Heart left ventricle (tissue), 16 donors: ENCODE data around the gene PTK7. TPM values are rescaled to one million over a fixed set of nuclear protein-coding genes. Genes with fewer than 3 reads are reported as not detected.

ENCODE experiments used
- ATAC-seq, 4 donors: fragments of 200-7000 bp; cut with Tn5 transposase; one replicate each; pipeline ENCODE4 v1.9.1; 2020 to 2022; ENCODE audit warnings: moderate library complexity in 4 of 4, mild to moderate bottlenecking in 3 of 4, moderate number of reproducible peaks in 1 of 4
- DNase-seq, 5 donors: peaks; one replicate each; pipeline ENCODE4 v3.0.0-alpha.2; 2020
- H3K27ac ChIP-seq, 12 donors: fragments of 200-600 bp; sonication (generic) in 4 of 12; one replicate each; pipeline versions ENCODE4 v1.5.0 to v1.8.0; 2016 to 2022; ENCODE audit warnings: mild to moderate bottlenecking in 2 of 12
- H3K27me3 ChIP-seq, 9 donors: fragments of 200-600 bp; sonication (generic) in 2 of 9; one replicate each; pipeline versions ENCODE4 v1.5.1 to v1.8.0; 2016 to 2022; ENCODE audit warnings: mild to moderate bottlenecking in 3 of 9
- H3K36me3 ChIP-seq, 9 donors: fragments of 200-600 bp; sonication (generic) in 2 of 9; one replicate each; pipeline versions ENCODE4 v1.5.0 to v1.8.0; 2018 to 2022; ENCODE audit warnings: mild to moderate bottlenecking in 2 of 9
- H3K4me1 ChIP-seq, 12 donors: fragments of 200-600 bp; sonication (generic) in 4 of 12; one replicate each; pipeline versions ENCODE4 v1.5.0 to v1.8.0; 2016 to 2022; ENCODE audit warnings: mild to moderate bottlenecking in 3 of 12
- H3K4me3 ChIP-seq, 12 donors: fragments of 200-600 bp; sonication (generic) in 4 of 12; one replicate each; pipeline versions ENCODE4 v1.5.0 to v1.8.0; 2017 to 2022; ENCODE audit warnings: mild to moderate bottlenecking in 9 of 12, moderate library complexity in 4 of 12
- H3K9me3 ChIP-seq, 12 donors: fragments of 200-600 bp; sonication (generic) in 4 of 12; one replicate each; pipeline versions ENCODE4 v1.5.0 to v1.8.0; 2016 to 2022; ENCODE audit warnings: mild to moderate bottlenecking in 1 of 12
- CTCF ChIP-seq, 12 donors: fragments of 200-600 bp; sonication (generic) in 4 of 12; IDR thresholded peaks; one replicate each; pipeline versions ENCODE4 v1.5.0 to v1.8.0; 2018 to 2022; ENCODE audit warnings: antibody characterized with exemption in 12 of 12, mild to moderate bottlenecking in 5 of 12
- POLR2A ChIP-seq, 2 donors: fragments of 450-650 bp; IDR thresholded peaks; one replicate each; pipeline ENCODE4 v1.6.1; 2017; ENCODE audit warnings: antibody characterized with exemption in 2 of 2, mild to moderate bottlenecking in 2 of 2, moderate library complexity in 2 of 2
- WGBS, 4 donors: extraction: QIAGEN DNeasy Blood & Tissue Kit in 2 of 4; methylation state at CpG; one replicate each; pipeline versions ENCODE4 v1.1.5 to v1.1.7; 2013 to 2018; 5-methylcytosine and 5-hydroxymethylcytosine counted together
- intact Hi-C, 10 donors: fragments of 100-400 bp; cut with DNase I; formaldehyde crosslinking; loops; one replicate each; pipeline versions ENCODE4 v1.11.1 to v1.14.2; 2022
- polyA plus RNA-seq, 2 donors: library from polyadenylated mRNA; stranded (reverse); fragments of 200-250 nt; gene quantifications; one replicate each; pipeline ENCODE4 v1.2.3, GENCODE V29; 2013
- total RNA-seq, 9 donors: library from RNA; depleted of rRNA in 2 of 9; stranded (reverse); fragments of >200 nt in 2 of 9; fragmentation: NEBNext Ultra II Directional in 3 of 9; extraction: Animal tissue kit (Norgen Biotek cat#: 25700) in 3 of 9; gene quantifications; one replicate each; pipeline versions ENCODE4 v1.1.0 to v1.2.4, GENCODE V29; 2016 to 2023
- donor health status: ischemic (EF 13 %, LVEDD 7.1; RV severe dilation, severe dysfunction).
- donor health status: healthy with polysubstance abuse.
- donor health status: DM: no; HTN: yes; CAD: no.
- donor health status: DM: no; HTN: no; CAD: no.
- donor health status: ischemic (EF 25% LVEDD 6.9; RV normal size, moderate dysfunction).
- donor health status: ischemic (EF 25% LVEDD 5.7; RV mildly dilated, moderate dysfunction).
- donor health status: healthy.
- donor health status: DM: yes; HTN: yes; CAD: no.
- donor health status: ischemic (EF 35%, LVEDD 5.7; RV mildly dilated, moderate dysfunction).
- donor health status: nonischemic (EF 11% LVEDD 7.7; RV severe dilation, severe dysfunction).
- donor health status: DM: yes; HTN: yes; CAD: no.
- donor health status: PGD.
- donor health status: ischemic (EF 29% LVEDD 5.4; RV normal size, mild dysfunction).
- donor health status: nonischemic (EF 23%, LVEDD 6.1; RV moderate dilation, normal function).

Gene PTK7
- total and polyA plus RNA-seq, 11 donors = 1.4 to 10.4 (median 1.9) TPM

DNA sequence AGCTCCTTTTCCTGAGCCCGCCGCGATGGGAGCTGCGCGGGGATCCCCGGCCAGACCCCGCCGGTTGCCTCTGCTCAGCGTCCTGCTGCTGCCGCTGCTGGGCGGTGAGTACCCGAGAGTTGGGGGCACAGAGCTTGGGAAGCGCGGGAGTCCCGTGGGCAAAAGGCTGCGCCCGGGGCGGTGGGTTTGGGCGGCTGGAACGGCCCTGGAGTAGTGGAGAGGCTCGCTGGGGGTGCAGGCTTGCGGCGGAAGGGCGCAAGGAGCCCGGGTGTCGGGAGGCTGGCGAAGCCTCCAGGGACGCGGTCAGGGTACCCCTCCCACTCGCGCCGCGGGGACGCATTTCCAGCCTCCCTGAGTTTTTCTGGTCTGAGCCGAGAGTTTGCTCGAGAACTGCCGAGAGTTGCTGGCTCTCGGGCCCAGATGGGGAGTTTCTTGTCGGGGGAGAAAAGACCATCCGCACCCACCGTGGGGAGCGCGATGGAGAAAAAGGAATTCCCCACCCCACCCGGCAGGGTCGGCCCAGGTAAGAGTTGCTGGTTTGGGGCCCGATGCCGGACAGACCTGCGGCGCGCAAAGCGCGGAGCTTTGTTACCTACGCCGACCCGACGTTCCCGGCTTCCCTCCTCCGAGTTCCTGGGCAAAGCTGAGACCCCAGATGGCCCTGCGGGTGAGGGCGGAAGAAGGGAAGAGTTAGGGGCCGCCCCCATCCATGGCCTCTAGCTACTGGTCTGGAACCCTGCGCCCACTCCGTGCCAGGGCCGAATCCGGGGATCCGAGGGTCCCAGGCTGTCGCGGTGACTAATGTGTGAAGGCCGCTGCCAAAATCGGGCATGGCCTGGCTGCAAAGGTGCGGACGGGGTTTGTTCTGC lies 584 bp downstream of the PTK7 start:
- Histone ChIP-seq H3K27me3 (peaks cover 0 to 22% (median 0%) of the 10 kb centered on the region in 9 donors), H3K36me3 (peaks cover 0 to 33% (median 24%) of the 10 kb centered on the region in 9 donors), H3K4me3 (peak overlapping the region; percentile 27 to 86 (median 58)), H3K9me3 (no peaks in the 10 kb centered on the region), H3K27ac (no peak overlapping the region), H3K4me1 (peaks cover 0 to 18% (median 5%) of the 10 kb centered on the region in 12 donors)
- no peak for TF ChIP-seq CTCF (IDR thresholded peaks at IDR 0.05)
- no peak for TF ChIP-seq POLR2A (IDR thresholded peaks at IDR 0.05)
- DNase-seq (no peak), ATAC-seq (peak in 3 of 4 donors; percentile 11 to 38 (median 14))
- 1% methylated on average over 51 to 72 of the region's 72 CpGs for WGBS, 4 donors
- intact Hi-C loops = loop anchor here in 3 of 10 donors (5.0 to 10.0 kb wide), 4 partner anchors 48 to 66 kb away; no protein-coding TSS in a partner anchor

- Histone ChIP-seq H3K4me3 (peak overlapping the region in 10 of 12 donors; percentile 48 to 86 (median 60)), H3K4me1 (peaks cover 0 to 18% (median 5%) of the 10 kb centered on the region in 12 donors), H3K27me3 (peaks cover 0 to 22% (median 0%) of the 10 kb centered on the region in 9 donors), H3K27ac (no peak overlapping the region), H3K36me3 (peaks cover 0 to 27% (median 18%) of the 10 kb centered on the region in 9 donors), H3K9me3 (no peaks in the 10 kb centered on the region)
- DNase-seq (no peak), ATAC-seq (no peak)
- WGBS, 4 donors = 36 to 46% (median 41%) methylated on average over 8 of the region's 8 CpGs
- TF ChIP-seq POLR2A (IDR thresholded peaks at IDR 0.05) (no peak), CTCF (IDR thresholded peaks at IDR 0.05) (no peak)
- intact Hi-C loops = loop anchor here in 3 of 10 donors (5.0 to 10.0 kb wide), 4 partner anchors 47 to 65 kb away; no protein-coding TSS in a partner anchor
Observed at GRCh38 chr6:43077333-43077809, 1.3 kb downstream of the PTK7 start.

GRCh38 chr6:43077981-43078511 lies 1.9 kb downstream of the PTK7 start:
- TF ChIP-seq CTCF (IDR thresholded peaks at IDR 0.05) = no peak
- TF ChIP-seq POLR2A (IDR thresholded peaks at IDR 0.05) = no peak
- Histone ChIP-seq H3K36me3 (peaks cover 0 to 20% (median 11%) of the 10 kb centered on the region in 9 donors), H3K4me3 (no peak overlapping the region), H3K4me1 (peaks cover 0 to 18% (median 5%) of the 10 kb centered on the region in 12 donors), H3K27ac (no peak overlapping the region), H3K27me3 (peaks cover 0 to 22% (median 0%) of the 10 kb centered on the region in 9 donors), H3K9me3 (no peaks in the 10 kb centered on the region)
- intact Hi-C loops = loop anchor here in 3 of 10 donors (5.0 to 10.0 kb wide), 4 partner anchors 47 to 64 kb away; no protein-coding TSS in a partner anchor
- ATAC-seq = no peak
- no peak for DNase-seq
- 92 to 94% (median 93%) methylated on average over 6 of the region's 6 CpGs for WGBS, 4 donors

GRCh38 chr6:43078691-43079090 lies 2.6 kb downstream of the PTK7 start:
- 88 to 97% (median 93%) methylated on average over 2 of the region's 2 CpGs for WGBS, 4 donors
- DNase-seq = no peak
- Histone ChIP-seq H3K27ac (no peak overlapping the region), H3K27me3 (peaks cover 0 to 22% (median 0%) of the 10 kb centered on the region in 9 donors), H3K4me1 (peaks cover 0 to 18% (median 5%) of the 10 kb centered on the region in 12 donors), H3K36me3 (peaks cover 0 to 13% (median 6%) of the 10 kb centered on the region in 9 donors), H3K9me3 (no peaks in the 10 kb centered on the region), H3K4me3 (no peak overlapping the region)
- no peak for ATAC-seq
- intact Hi-C loops = loop anchor here in 3 of 10 donors (5.0 to 10.0 kb wide), 4 partner anchors 46 to 64 kb away; no protein-coding TSS in a partner anchor
- TF ChIP-seq CTCF (IDR thresholded peaks at IDR 0.05) (no peak), POLR2A (IDR thresholded peaks at IDR 0.05) (no peak)
